HG03103 (cell line): Measurements from ENCODE around the gene DAPK1.
"Not testable (repeated sequence)": the region's sequence is repeated elsewhere in the genome, so short reads cannot be mapped to it uniquely, and the experiment has no call there.

ENCODE experiments used
- ATAC-seq: cut with Tn5 transposase; IDR thresholded peaks from one replicate; pipeline ENCODE4 v1.9.1; 2021; ENCODE audit warnings: low read depth; ENCODE audit not compliant: unreplicated experiment

DAPK1 gene

DNA sequence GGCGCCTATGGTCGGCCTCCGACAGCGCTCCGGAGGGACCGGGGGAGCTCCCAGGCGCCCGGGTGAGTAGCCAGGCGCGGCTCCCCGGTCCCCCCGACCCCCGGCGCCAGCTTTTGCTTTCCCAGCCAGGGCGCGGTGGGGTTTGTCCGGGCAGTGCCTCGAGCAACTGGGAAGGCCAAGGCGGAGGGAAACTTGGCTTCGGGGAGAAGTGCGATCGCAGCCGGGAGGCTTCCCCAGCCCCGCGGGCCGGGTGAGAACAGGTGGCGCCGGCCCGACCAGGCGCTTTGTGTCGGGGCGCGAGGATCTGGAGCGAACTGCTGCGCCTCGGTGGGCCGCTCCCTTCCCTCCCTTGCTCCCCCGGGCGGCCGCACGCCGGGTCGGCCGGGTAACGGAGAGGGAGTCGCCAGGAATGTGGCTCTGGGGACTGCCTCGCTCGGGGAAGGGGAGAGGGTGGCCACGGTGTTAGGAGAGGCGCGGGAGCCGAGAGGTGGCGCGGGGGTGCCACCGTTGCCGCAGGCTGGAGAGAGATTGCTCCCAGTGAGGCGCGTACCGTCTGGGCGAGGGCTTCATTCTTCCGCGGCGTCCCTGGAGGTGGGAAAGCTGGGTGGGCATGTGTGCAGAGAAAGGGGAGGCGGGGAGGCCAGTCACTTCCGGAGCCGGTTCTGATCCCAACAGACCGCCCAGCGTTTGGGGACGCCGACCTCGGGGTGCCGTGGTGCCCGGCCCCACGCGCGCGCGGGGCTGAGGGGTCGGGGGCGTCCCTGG is 561 bp downstream of the DAPK1 start:
- ATAC-seq: no peak

DNA sequence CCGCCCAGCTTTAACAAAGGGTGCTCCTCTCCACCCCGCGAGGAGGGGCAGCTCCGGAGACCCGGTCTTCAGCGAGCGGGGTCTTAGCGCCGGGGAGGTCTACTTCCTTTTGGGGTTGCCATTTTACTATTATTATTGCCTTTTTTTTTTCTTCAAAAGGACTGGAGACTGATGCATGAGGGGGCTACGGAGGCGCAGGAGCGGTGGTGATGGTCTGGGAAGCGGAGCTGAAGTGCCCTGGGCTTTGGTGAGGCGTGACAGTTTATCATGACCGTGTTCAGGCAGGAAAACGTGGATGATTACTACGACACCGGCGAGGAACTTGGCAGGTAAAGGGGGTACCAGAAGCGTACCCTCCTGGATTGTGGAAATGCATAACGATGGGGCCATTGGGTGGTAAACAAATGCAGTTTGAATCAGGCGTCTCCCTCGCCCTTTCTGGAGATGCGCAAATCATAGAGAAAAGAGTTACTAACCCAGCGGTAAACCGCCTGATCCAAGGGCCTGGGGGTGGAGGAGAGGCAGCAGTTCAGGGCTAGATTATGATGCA is 1.2 kb downstream of the DAPK1 start:
- no peak for ATAC-seq

DNA sequence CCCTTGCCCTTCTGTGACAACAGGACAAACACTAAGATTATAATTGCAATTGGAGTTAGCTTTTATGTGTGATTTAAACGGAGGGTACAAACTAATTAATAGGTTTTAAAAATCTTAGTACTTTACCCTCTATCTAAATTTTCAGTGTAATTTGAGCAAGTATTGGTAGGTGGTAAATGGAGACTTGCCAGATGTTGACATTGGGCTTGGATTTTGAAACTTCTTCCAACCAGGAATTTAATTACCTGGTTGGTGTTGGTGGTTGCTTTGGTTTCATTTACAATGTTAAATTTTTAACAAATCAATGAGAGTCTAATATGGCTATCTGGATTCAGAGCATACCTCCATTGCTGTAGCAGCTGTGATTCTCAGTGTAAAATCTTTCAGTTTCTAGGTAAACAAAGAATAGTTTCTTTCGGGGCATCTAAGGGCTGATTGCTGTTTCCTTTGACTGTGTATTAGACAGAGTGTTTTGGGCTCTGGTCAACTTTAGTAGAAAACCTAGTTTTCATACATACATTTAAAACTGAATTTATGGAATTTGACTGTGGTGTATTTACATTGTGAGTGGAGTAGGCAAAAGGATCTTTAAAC is 1.9 kb downstream of the DAPK1 start:
- peak; percentile 53 for ATAC-seq

DNA sequence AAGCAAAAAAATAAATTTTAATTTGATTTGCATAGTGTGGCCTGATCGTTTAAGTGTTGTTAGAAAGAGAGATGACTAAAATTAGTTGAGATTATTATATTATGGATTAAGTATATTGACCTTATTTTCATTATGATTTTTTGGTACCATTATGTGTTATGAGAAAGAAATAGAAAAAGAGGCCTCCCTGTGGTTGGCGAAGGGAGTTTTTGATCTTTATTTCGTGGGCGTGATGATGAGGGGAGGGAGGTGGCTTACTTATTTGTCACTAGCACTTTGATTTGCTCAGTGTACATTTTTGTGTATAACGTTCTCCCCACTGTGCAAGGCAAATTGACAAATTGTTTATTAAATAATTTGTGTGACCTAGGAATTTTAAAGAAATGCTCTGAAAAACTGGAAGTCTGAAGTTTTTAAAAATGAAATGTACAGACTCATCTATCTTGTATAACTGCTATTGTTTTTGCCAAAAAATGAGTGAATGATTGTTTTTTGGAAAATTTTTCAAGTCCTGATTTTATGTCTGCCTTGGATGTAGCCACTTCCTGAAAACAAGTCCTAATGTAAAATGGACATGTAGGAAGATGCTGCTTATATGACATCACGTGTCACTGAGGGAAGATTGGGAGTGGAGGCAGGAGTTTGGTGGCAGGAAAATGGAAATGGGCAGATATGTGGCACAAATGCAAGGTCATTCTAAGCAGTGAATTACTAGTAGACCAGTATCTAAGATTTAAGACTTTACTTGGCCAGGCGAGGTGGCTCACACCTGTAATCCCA is 3.0 kb downstream of the DAPK1 start:
- no peak for ATAC-seq

DNA sequence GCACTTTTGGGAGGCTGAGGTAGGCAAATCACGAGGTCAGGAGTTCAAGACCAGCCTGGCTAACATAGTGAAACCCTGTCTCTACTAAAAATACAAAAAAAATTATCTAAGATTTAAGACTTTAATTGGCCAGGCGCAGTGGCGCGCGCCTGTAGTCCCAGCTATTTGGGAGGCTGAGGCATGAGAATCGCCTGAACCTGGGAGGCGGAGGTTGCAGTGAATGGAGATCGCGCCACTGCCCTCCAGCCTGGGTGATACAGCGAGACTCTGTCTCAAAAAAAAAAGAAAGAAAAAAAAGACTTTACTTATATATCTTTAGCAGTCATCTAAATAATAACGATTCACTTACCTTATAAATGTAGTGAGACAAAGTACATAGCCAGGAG is 3.6 kb downstream of the DAPK1 start:
- not testable (repeated sequence) for ATAC-seq

DNA sequence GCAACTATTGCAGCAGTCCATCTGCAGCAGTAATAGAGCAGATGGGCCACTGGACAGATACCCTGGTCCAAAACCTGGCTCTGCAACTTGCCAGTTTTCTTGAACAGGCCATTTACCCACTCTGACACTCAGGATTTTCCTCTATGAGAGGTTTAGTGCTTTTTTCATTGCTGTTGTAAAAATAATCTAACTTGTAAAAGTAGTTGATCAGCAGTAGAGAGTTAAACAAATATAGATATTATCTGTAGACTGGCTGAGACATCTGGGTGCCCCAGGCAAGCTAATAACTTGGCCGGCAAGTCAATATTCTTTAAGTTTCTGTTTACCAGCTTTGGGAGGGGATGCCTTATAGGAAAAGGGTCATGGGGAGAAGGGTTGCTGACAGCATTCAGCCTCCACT is 4.1 kb downstream of the DAPK1 start:
- ATAC-seq: no peak

DNA sequence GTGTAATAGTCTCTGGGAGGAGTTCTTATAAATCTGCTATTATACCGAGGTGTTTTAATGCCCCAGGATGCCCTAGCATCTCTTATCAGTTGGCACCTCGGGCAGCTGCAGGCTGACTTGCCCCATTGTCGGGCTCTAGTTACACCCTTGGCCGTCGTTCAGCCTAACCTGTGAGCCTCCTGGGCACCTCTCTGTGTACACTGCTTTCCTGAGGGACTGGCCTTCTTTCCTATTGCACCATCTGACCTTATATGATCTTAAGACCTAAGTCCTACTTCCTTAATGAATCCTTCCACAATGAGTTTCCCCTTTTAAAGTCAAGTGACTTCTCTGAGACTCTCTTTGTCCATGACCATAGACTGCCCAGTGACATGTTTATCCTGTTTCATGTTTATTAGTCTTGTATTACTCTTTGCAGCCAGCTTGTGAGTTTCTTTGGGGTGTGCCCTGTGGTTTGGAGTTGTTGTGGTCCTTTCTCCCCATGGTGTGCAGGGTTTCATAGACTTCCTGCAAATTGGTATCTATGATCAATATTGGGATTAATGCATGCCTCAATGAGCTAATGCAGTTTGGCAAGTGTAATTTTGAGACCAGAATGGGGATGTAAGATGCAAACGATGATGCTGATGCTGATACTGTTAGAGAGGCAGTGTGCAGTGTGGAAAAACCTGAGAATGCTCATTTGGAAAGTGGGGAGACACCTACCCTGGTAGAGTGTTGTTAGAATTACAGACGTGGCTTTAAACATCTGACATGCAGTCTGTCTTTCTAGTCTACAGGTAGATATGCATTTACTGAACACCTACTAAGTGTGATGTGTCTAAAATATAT is 4.9 kb downstream of the DAPK1 start:
- no peak for ATAC-seq

DNA sequence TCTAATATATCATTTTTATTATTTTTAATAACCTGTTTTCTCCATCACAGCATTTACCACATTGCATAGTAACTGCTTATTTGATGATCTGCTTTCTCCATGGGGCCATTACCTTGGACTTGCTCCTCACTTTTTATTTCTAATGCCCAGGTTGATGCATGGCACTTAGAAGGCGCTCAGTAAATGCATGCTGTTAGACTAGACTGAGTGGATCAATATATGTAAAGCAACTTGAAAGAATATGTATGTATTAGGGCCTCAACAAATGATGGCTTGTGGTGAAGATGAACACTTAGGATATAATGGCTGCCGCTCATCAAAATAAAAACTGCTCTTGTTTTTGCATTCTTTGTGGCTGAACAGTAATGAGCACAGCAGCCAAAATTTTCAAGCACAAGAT is 5.8 kb downstream of the DAPK1 start:
- ATAC-seq: no peak

DNA sequence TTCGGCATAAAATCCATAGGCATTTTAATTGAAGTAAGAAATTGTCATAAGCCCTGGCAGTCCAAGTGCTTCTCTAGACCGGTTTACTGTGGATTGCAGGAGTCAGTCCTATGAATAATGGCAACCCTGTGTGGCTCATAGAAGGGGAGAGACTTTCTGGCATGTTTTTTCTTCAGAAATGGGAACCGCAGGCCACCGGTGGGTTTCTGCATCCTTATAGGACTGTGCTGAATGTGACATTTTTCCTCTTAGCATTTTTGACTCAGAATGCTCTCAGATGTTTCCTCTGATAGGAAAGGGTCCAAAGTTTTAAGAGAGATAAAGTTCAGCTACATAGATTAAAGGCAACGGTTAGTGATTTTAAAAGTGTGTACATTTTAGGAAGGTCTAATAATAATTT is 6.3 kb downstream of the DAPK1 start:
- no peak for ATAC-seq

DNA sequence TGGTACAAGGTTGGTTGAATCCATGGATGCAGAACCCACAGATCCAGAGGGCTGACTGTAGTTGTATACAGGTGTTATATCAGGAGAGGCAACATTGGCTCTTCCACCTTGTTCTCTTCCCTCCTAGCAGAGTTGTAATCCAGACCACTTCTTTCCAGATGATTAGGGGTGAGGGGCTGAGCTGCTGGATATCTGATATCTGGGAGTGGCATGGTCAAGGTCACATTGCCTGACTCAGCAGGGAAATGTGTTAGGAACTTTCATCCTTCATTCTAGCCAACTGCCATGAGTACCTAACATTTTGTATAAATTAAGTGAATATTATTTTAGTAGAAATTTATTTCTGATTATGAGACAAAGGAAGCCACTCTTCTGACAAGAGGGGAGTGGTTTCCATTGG is 7.3 kb downstream of the DAPK1 start:
- no peak for ATAC-seq

DNA sequence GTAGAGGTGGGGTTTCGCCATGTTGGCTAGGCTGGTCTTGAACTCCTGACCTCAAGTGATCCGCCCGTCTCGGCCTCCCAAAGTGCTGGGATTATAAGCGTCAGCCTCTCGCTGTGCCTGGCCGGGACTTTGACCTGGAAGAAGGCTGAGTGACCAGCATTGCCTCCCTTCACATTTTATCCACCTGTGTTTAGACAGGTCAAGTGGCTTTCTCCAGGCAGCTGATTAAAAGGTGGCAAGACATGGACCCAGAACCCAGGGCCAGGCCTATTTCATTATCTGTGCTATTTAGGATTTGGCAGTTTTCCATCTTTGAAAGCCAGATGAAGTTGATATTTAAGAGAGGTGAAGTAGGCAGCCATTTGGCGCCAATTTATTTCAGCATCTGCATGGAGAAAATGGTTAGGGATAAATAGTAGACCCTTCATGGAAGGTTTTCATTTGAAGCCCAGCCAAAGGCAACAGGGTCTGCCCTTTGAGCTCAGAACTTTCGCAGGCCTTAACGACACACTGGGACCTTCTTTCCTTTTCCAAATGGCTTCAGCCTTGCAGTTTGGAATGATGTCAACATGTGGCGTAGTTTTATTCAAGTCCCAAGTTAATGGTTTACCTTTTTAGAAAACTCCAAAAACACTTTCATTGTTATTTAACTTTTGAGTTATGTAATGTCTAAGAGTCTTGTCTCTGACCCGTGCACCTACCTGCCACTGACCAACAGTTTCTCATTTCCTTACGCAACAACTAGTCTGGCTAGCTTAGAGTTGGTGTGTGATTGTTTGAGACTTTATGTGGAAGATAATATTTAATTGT is 8.4 kb downstream of the DAPK1 start:
- ATAC-seq: no peak

DNA sequence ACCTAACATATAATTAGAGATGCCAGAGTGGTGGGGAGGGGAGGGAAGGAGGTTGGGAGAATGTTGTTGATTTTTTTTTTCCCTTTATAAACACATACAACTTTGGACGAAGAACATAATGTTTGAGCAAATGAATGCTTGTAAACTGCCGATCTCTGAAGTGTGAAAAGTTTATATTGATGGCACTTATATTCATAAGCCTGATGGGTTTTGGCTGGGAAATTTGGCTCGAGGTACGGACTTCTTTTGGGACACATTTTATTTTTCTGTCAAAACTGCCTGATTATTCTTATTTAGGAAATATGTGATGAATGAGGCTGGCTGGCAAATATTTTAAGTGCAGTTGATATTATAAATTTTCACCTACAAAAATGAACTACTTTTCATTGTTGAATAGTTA is 9.9 kb downstream of the DAPK1 start:
- ATAC-seq: no peak

DNA sequence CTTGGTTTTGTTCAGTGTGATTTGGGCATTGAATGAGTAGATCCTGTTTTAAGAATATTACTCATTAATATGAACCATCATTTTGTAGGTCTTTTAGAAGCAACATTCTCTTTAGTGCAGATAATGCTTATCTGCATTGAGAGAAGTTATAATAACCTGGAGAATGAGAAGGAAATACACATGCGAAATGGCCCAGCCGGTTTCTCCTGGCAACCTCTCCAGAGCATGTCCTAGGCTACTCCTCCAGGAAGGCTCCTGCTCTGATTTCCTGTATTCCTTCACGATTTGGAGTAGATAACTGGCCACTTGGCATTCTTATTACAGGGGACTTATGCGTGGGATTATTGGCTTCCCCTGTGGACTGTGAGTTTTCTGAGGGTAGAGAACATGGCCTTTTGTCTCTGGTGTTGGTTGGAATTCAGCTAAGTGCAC is 12.6 kb downstream of the DAPK1 start:
- no peak for ATAC-seq

DNA sequence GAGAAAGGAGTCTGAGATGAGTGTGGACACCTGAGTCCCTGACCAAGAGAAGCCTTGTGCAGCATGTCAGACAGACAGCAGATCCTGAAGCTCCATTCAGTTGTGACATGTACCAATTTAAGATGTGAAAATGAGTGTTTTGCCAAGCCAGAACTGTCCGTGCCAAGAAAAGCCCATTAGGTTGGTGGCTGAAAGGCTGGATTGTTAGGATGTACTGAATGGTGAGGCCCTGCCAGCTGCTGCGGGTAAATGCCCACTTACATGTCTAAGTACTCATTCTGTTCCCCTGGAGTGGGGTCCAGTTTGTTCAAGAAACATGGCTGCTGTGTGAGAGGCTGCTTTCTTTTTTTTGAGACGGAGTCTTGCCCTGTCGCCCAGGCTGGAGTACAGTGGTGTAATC is 14.6 kb downstream of the DAPK1 start:
- ATAC-seq: no peak

DNA sequence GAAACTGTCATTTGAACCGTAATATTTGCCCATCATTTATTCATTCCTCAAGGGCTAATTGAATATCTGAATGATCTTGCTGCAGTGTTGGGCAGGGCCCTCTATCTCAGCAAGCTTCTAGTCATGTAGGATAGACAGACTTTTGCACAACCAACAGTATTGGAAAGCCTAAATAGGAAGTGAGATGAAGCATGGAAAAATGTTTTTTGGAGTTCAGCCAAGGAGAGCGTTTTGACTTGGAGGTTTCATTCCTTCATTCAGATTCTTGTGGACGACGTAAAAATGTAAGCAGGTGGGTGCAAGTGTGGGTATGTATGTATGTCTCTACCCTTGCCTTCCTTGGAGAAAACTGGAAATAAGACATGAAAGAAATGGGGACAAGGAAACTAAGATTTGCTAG is 15.5 kb downstream of the DAPK1 start:
- no peak for ATAC-seq

DNA sequence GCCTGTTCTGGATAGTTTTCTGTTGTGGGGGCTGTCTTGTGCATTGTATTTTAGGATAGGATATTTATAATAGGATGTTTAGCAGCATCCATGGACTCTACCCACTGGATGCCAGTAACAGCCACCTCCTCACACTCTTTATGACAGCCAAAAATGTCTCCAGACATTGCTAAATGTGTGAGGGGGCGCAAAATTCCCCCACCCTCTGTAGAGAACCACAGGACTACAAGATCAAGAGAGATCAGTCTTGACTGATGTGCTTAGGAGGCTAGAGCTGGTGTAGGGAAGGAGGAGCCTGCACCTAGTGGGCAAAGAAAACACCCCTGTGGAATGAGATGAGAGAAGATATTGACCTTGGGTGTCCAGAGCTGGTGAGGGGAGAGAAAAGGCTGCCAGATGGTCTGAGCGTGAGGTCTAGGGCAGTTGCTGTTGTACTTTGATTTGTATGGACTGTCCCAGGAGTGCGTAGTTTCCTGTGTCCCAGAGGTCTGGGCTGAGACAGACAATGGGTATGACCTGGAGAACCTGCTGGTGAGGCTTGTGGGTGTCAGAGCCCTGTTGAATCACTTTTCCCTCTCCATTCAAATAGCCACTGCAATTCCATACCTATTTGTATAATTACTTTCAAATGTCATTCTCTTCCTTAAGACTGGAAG is 16.3 kb downstream of the DAPK1 start:
- ATAC-seq: no peak

DNA sequence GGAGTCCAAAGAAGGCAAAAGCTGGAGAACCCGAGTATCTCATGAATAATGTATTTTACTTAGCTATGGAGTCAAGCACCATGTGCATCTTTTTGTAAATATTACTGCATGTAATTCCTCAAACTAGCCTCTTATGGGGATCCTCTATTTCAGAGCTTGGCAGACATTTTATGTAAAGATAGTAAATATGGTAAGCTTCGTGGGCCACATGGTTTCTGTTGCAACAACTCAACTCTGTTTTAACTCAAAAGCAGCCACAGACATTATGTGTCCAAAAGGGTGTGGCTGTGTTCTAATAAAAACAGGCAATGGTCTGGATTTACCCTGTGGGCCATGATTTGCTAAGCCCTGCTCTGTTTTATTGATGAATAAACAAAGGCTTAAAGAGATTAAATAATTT is 17.3 kb downstream of the DAPK1 start:
- no peak for ATAC-seq

DNA sequence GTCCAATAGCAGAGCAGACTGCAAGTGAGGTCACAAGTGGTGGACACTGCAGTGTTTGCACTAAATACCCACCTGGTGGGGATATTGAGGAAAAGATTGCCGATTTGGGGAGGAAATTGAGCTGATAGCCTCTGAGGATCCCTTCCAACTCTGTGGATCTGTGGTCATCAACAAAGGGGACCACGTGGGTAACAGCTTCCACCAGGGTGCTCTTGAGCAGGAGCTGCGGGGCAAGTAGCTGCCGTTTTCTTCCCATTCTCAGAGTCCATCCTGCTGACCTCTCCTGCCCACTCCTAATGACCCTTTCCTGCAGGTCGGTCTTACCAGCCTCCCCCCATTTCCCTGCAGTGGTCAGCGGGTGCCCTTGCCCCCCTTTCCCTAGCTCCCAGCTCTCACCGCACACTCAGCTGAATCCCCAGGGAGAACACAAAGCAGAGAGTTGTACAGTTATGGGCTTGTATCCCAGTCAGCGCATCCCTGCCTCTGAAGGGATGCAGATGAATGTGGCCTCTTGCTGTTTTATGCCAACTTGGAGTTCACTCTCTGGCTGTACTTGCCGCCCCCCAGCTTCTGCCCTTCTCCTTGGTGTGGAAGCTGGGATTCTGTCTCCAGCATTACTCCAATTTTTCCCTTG is 18.0 kb downstream of the DAPK1 start:
- no peak for ATAC-seq
